SKM-1 (cell line): ENCODE results near the gene MAMSTR.

Source experiments
- DNase-seq: peaks from one replicate; lab custom pipeline; 2025; ENCODE audit not compliant: unreplicated experiment; lab: John Stamatoyannopoulos, UW

The MAMSTR gene

GRCh38 chr19:48665786-48666185 is 53.7 kb downstream of the MAMSTR start:
- DNase-seq, result no peak

- DNase-seq, result no peak
These were observed 55.0 kb downstream of the MAMSTR start for GRCh38 chr19:48664476-48664875.

GRCh38 chr19:48663667-48664066 is 55.9 kb downstream of the MAMSTR start:
- DNase-seq, result no peak
